ENCODE data around the gene SCRN1.
"Not testable (repeated sequence)": the region's sequence is repeated elsewhere in the genome, so short reads cannot be mapped to it uniquely, and the experiment has no call there.

SCRN1 gene

GRCh38 chr7:29969738-29970137 is 19.9 kb downstream of the SCRN1 start:
- TF ChIP-seq ZFX (IDR thresholded peaks at IDR 0.05; ENCODE audit: borderline replicate concordance): no peak
- H3K27ac ChIP-seq: no peak overlapping the region

GRCh38 chr7:29968683-29969395 is 20.8 kb downstream of the SCRN1 start:
- H3K27ac ChIP-seq: no peak overlapping the region
- TF ChIP-seq CTCF (IDR thresholded peaks at IDR 0.05) (no peak), ZFX (IDR thresholded peaks at IDR 0.05; ENCODE audit: borderline replicate concordance) (no peak)

- H3K27ac ChIP-seq: no peak overlapping the region
- TF ChIP-seq ZFX (IDR thresholded peaks at IDR 0.05; ENCODE audit: borderline replicate concordance) (no peak), CTCF (IDR thresholded peaks at IDR 0.05) (no peak)
These were observed 24.6 kb downstream of the SCRN1 start for GRCh38 chr7:29965030-29965429.

- TF ChIP-seq ZFX (IDR thresholded peaks at IDR 0.05; ENCODE audit: borderline replicate concordance) (no peak), CTCF (IDR thresholded peaks at IDR 0.05) (no peak)
- H3K27ac ChIP-seq: no peak overlapping the region
These were observed 27.6 kb downstream of the SCRN1 start for GRCh38 chr7:29962035-29962434.

GRCh38 chr7:29961611-29962010 is 28.0 kb downstream of the SCRN1 start:
- not testable (repeated sequence) for H3K27ac ChIP-seq

- no peak overlapping the region for H3K27ac ChIP-seq
- TF ChIP-seq CTCF (IDR thresholded peaks at IDR 0.05) (no peak), ZFX (IDR thresholded peaks at IDR 0.05; ENCODE audit: borderline replicate concordance) (no peak)
These were observed 30.8 kb downstream of the SCRN1 start for GRCh38 chr7:29958667-29959358.

GRCh38 chr7:29957521-29958310 is 31.9 kb downstream of the SCRN1 start:
- no peak overlapping the region for H3K27ac ChIP-seq
- TF ChIP-seq CTCF (IDR thresholded peaks at IDR 0.05) (no peak), ZFX (IDR thresholded peaks at IDR 0.05; ENCODE audit: borderline replicate concordance) (no peak)

- H3K27ac ChIP-seq: no peak overlapping the region
- TF ChIP-seq ZFX (IDR thresholded peaks at IDR 0.05; ENCODE audit: borderline replicate concordance): no peak
- no peak for TF ChIP-seq CTCF (IDR thresholded peaks at IDR 0.05)
These were observed 33.1 kb downstream of the SCRN1 start for GRCh38 chr7:29956487-29956836.
